HepG2 (cell line): ENCODE measurements around the gene GFRA3. TPM values are rescaled to one million over a fixed set of nuclear protein-coding genes. Genes with fewer than 3 reads are reported as not detected.
"Not testable (repeated sequence)": the region's sequence is repeated elsewhere in the genome, so short reads cannot be mapped to it uniquely, and the experiment has no call there.

Experiments used
- ATAC-seq: fragments of 200-7000 bp; cut with Tn5 transposase; 3 replicates; pipeline ENCODE4 v1.9.1; 2020; ENCODE audit warnings: mild to moderate bottlenecking, moderate library complexity
- BruUV-seq: library from RNA; stranded (reverse); fragments of 400-500 nt; replicated peaks from 2 replicates; lab custom pipeline; 2021; lab: Mats Ljungman, UMichigan
- CTCF ChIA-PET: fragments of 300-600 bp; formaldehyde crosslinking; extraction: SDS; loops from one replicate; lab custom pipeline; 2021; ENCODE audit warnings: low total read pairs, inconsistent platforms, low intra/inter-chr PET ratio; lab: Yijun Ruan, JAX
- POLR2A ChIA-PET: fragments of 350-600 bp; sonication (Branson Sonifier 250); formaldehyde crosslinking; loops from one replicate; lab custom pipeline; 2020; ENCODE audit warnings: antibody characterized with exemption, inconsistent platforms; lab: Yijun Ruan, JAX
- DNase-seq: peaks from one replicate; pipeline ENCODE4 v3.0.0-alpha.2; 2015; ENCODE audit warnings: low spot score
- FAIRE-seq: peaks from 3 replicates; lab custom pipeline; 2011; peaks lifted over from hg19 to GRCh38; lab: Jason Lieb, UNC
- H2AFZ ChIP-seq: one replicate; pipeline ENCODE4 v1.6.1; 2011; ENCODE audit warnings: low read length, inconsistent platforms
- H3K27ac ChIP-seq: fragments of 300-600 bp; 3 replicates; pipeline ENCODE4 v1.8.0; 2011; ENCODE audit warnings: mixed run types, mild to moderate bottlenecking, mixed read lengths, low read length, inconsistent platforms; ENCODE audit not compliant: insufficient read depth; ENCODE audit errors: extremely low read length
- H3K27me3 ChIP-seq, 2 experiments: fragments of 200-600 bp in 1 of 2; 2 replicates in 1 of 2; 3 replicates in 1 of 2; pipeline versions ENCODE4 v1.6.0 to v1.8.0; 2011; ENCODE audit warnings: low read length in 2 of 2, mild to moderate bottlenecking in 2 of 2, moderate library complexity in 2 of 2, inconsistent platforms in 1 of 2; ENCODE audit not compliant: insufficient read depth in 2 of 2, control insufficient read depth in 1 of 2
- H3K36me3 ChIP-seq, 2 experiments: fragments of 200-600 bp in 1 of 2; replicated peaks in 1 of 2; 2 replicates in 1 of 2; 3 replicates in 1 of 2; pipeline versions ENCODE4 v1.5.1 to v1.8.0; 2011; ENCODE audit warnings: low read length in 2 of 2, inconsistent platforms in 1 of 2; ENCODE audit not compliant: insufficient read depth in 2 of 2, control insufficient read depth in 1 of 2
- H3K4me1 ChIP-seq: 2 replicates; pipeline ENCODE4 v1.5.1; 2012; ENCODE audit warnings: low read length, inconsistent platforms; ENCODE audit not compliant: insufficient read depth
- H3K4me2 ChIP-seq: 2 replicates; pipeline ENCODE4 v1.6.0; 2011; ENCODE audit warnings: low read depth, low read length, inconsistent platforms
- H3K4me3 ChIP-seq, 3 experiments: fragments of 200-600 bp in 1 of 3; sonication (generic), shearing (Covaris generic) in 1 of 3; replicated peaks in 1 of 3; 2 replicates each; pipeline ENCODE4 v1.5.1; 2011 to 2016; ENCODE audit warnings: low read length in 3 of 3, inconsistent platforms in 2 of 3, low read depth in 2 of 3, mild to moderate bottlenecking in 2 of 3, control low read depth in 1 of 3, mixed read lengths in 1 of 3; ENCODE audit not compliant: insufficient read depth in 1 of 3
- H3K79me2 ChIP-seq: one replicate; pipeline ENCODE4 v1.6.1; 2011; ENCODE audit warnings: low read length, inconsistent platforms; ENCODE audit not compliant: insufficient read depth
- H3K9ac ChIP-seq: 2 replicates; pipeline ENCODE4 v1.6.0; 2011; ENCODE audit warnings: mild to moderate bottlenecking, low read depth, low read length, inconsistent platforms; ENCODE audit not compliant: insufficient read depth
- H3K9me3 ChIP-seq: 2 replicates; pipeline ENCODE4 v1.5.1; 2012; ENCODE audit warnings: mild to moderate bottlenecking, low read length
- H4K20me1 ChIP-seq: 2 replicates; pipeline ENCODE4 v1.6.0; 2011; ENCODE audit warnings: inconsistent platforms, mild to moderate bottlenecking, low read length, moderate library complexity; ENCODE audit not compliant: insufficient read depth
- ARNTL ChIP-seq: sonication (generic); formaldehyde crosslinking; IDR thresholded peaks from 2 replicates; pipeline ENCODE4 v1.4.0; 2020; ENCODE audit warnings: mild to moderate bottlenecking, missing genetic modification reagents
- CTCF ChIP-seq: sonication (generic); formaldehyde crosslinking; IDR thresholded peaks from 2 replicates; pipeline ENCODE4 v1.5.0; 2020; ENCODE audit warnings: mild to moderate bottlenecking, missing genetic modification reagents, moderate library complexity
- FOXK2 ChIP-seq: fragments of 450-650 bp; IDR thresholded peaks from 2 replicates; pipeline ENCODE4 v1.6.1; 2016
- HOXA5 ChIP-seq: sonication (generic); formaldehyde crosslinking; IDR thresholded peaks from 2 replicates; pipeline ENCODE4 v1.4.0; 2020; ENCODE audit warnings: missing genetic modification reagents
- KAT7 ChIP-seq: IDR thresholded peaks from 2 replicates; pipeline ENCODE4 v1.6.1; 2018; ENCODE audit warnings: borderline replicate concordance, missing compliant biosample characterization
- NRL ChIP-seq: sonication (generic); formaldehyde crosslinking; IDR thresholded peaks from 2 replicates; pipeline ENCODE4 v1.5.0; 2020; ENCODE audit warnings: missing genetic modification reagents, mild to moderate bottlenecking, moderate library complexity, borderline replicate concordance
- PHF20 ChIP-seq: sonication (generic); formaldehyde crosslinking; IDR thresholded peaks from 2 replicates; pipeline ENCODE4 v1.5.0; 2020; ENCODE audit warnings: mild to moderate bottlenecking, missing genetic modification reagents
- RNF219 ChIP-seq: sonication (generic); formaldehyde crosslinking; IDR thresholded peaks from 2 replicates; pipeline ENCODE4 v1.5.0; 2020; ENCODE audit warnings: mild to moderate bottlenecking, missing genetic modification reagents
- TEAD2 ChIP-seq: sonication (generic); formaldehyde crosslinking; IDR thresholded peaks from 2 replicates; pipeline ENCODE4 v1.9.0; 2021; ENCODE audit warnings: missing genetic modification reagents
- TSC22D2 ChIP-seq: sonication (generic); formaldehyde crosslinking; IDR thresholded peaks from 2 replicates; pipeline ENCODE4 v1.5.1; 2020; ENCODE audit warnings: missing genetic modification reagents, mild to moderate bottlenecking, borderline replicate concordance
- ZFP36L1 ChIP-seq: sonication (generic); formaldehyde crosslinking; IDR thresholded peaks from 2 replicates; pipeline ENCODE4 v1.8.0; 2022; ENCODE audit warnings: mild to moderate bottlenecking, missing genetic modification reagents, moderate library complexity
- ZNF121 ChIP-seq: sonication (generic); formaldehyde crosslinking; IDR thresholded peaks from 2 replicates; pipeline ENCODE4 v1.5.0; 2020; ENCODE audit warnings: mild to moderate bottlenecking, missing genetic modification reagents
- ZNF232 ChIP-seq: sonication (generic); formaldehyde crosslinking; IDR thresholded peaks from 2 replicates; pipeline ENCODE4 v1.4.0; 2020; ENCODE audit warnings: missing genetic modification reagents, borderline replicate concordance
- ZNF3 ChIP-seq: IDR thresholded peaks from 2 replicates; pipeline ENCODE4 v1.7.0; 2017; ENCODE audit warnings: inconsistent platforms
- ZNF605 ChIP-seq: sonication (generic); formaldehyde crosslinking; IDR thresholded peaks from 2 replicates; pipeline ENCODE4 v1.8.0; 2022; ENCODE audit warnings: mild to moderate bottlenecking, missing genetic modification reagents
- WGBS: methylation state at CpG from one replicate; pipeline ENCODE4 v1.1.6; 2017; ENCODE audit warnings: low lambda C conversion rate; 5-methylcytosine and 5-hydroxymethylcytosine counted together
- in situ Hi-C: cut with HindIII; loops from 2 replicates; pipeline ENCODE4 v1.10.0; 2017; ENCODE audit warnings: low pct_unique_long_range_greater_than_20kb; ENCODE audit not compliant: extremely low pct_ligation_motif_present
- intact Hi-C: fragments of 100-400 bp; cut with micrococcal nuclease; formaldehyde crosslinking; loops from one replicate; pipeline ENCODE4 v1.10.0; 2022; ENCODE audit not compliant: unreplicated experiment
- polyA plus RNA-seq, 8 experiments: library from polyadenylated mRNA; depleted of rRNA in 3 of 8; stranded (reverse) in 7 of 8; unstranded in 1 of 8; fragments of >200 nt; fragmentation: Illumina TruSeq in 4 of 8; extraction: Trizol in 4 of 8; gene quantifications; 2 replicates each; pipeline versions ENCODE4 v1.2.1 to v1.2.3, GENCODE V29; 2011 to 2016; ENCODE audit warnings: low read depth in 4 of 8, missing spikeins in 1 of 8, mixed read lengths in 1 of 8; ENCODE audit not compliant: insufficient read depth in 1 of 8
- total RNA-seq, 5 experiments: library from RNA; depleted of rRNA; stranded (reverse); fragments of >200 nt; fragmentation: Illumina TruSeq; extraction: Trizol; gene quantifications; 2 replicates each; pipeline ENCODE4 v1.2.3, GENCODE V29; 2016; ENCODE audit warnings: low read depth in 1 of 5

GFRA3 gene
- total and polyA plus RNA-seq, 2 of the 13 experiments (the other 11 are each of a cell fraction or from before 2014, with no cell fraction given) = 0.27 to 0.30 TPM

GRCh38 chr5:138252944-138253343 is 21.5 kb downstream of the GFRA3 start:
- H4K20me1 ChIP-seq = no peaks in the 10 kb centered on the region
- H3K27me3 ChIP-seq = peaks cover 0 to 3% of the 10 kb centered on the region in 2 experiments; a peak in 2 of 5 replicates
- DNase-seq (no peak), FAIRE-seq (no peak), ATAC-seq (no peak)
- 36% methylated on average over 3 of the region's 3 CpGs for WGBS
- H3K79me2 ChIP-seq = no peaks in the 10 kb centered on the region
- peaks cover 14% of the 10 kb centered on the region for H3K4me1 ChIP-seq
- intact Hi-C loops (no loop called here), in situ Hi-C loops (no loop called here)
- no peak overlapping the region for H3K9ac ChIP-seq
- TF ChIP-seq TEAD2 (CRISPR knock-in tag) = no peak
- no peak for TF ChIP-seq ARNTL (CRISPR knock-in tag)
- TF ChIP-seq ZNF121 (CRISPR knock-in tag) = no peak
- TF ChIP-seq CTCF (CRISPR knock-in tag) = no peak
- TF ChIP-seq PHF20 = no peak
- no peak for TF ChIP-seq ZFP36L1
- no peak for TF ChIP-seq TSC22D2 (CRISPR knock-in tag)
- TF ChIP-seq NRL = no peak
- TF ChIP-seq ZNF605 (CRISPR knock-in tag) = no peak
- TF ChIP-seq ZNF3 (CRISPR knock-in tag) = no peak
- TF ChIP-seq RNF219 = no peak
- TF ChIP-seq ZNF232 (CRISPR knock-in tag) = no peak
- TF ChIP-seq HOXA5 (CRISPR knock-in tag) = no peak
- no peak for TF ChIP-seq KAT7 (CRISPR knock-in tag)
- TF ChIP-seq FOXK2 = no peak
- POLR2A ChIA-PET = no interaction called here
- H3K36me3 ChIP-seq = no peaks in the 10 kb centered on the region
- H3K4me2 ChIP-seq = no peak overlapping the region
- no TSS peak for BruUV-seq
- no peak overlapping the region for H2AFZ ChIP-seq
- H3K4me3 ChIP-seq = no peak overlapping the region
- no peak overlapping the region for H3K27ac ChIP-seq
- no peaks in the 10 kb centered on the region for H3K9me3 ChIP-seq
- CTCF ChIA-PET = no interaction called here

GRCh38 chr5:138247800-138248199 is 26.6 kb downstream of the GFRA3 start:
- H3K36me3 ChIP-seq, H3K9ac ChIP-seq, H4K20me1 ChIP-seq, BruUV-seq, ATAC-seq, CTCF ChIA-PET, H3K4me2 ChIP-seq, H3K27ac ChIP-seq, H2AFZ ChIP-seq, intact Hi-C loops, FAIRE-seq, DNase-seq, H3K4me3 ChIP-seq, H3K9me3 ChIP-seq, H3K79me2 ChIP-seq, in situ Hi-C loops: not testable (repeated sequence)
- WGBS = 66% methylated on average over 2 of the region's 2 CpGs
- Histone ChIP-seq H3K4me1 (peaks cover 36% of the 10 kb centered on the region), H3K27me3 (peaks cover 0 to 10% of the 10 kb centered on the region in 2 experiments; a peak in 2 of 5 replicates)
- POLR2A ChIA-PET = interaction anchor here (0.7 kb wide), 1 partner anchor 246 kb away, joined by 5 read pairs; no protein-coding TSS in a partner anchor
